ENCODE results near the gene FAM25G.

FAM25G gene

GRCh38 chr10:47447209-47447608, 44.3 kb downstream of the FAM25G start:
- no peaks in the 10 kb centered on the region for H3K36me3 ChIP-seq
- peaks cover 10% of the 10 kb centered on the region for H3K9me3 ChIP-seq (ENCODE audit: severe bottlenecking)
- no peak overlapping the region for H3K4me3 ChIP-seq (ENCODE audit: low read depth, low read length)
- DNase-seq: no peak
- TF ChIP-seq, protein P1, sequence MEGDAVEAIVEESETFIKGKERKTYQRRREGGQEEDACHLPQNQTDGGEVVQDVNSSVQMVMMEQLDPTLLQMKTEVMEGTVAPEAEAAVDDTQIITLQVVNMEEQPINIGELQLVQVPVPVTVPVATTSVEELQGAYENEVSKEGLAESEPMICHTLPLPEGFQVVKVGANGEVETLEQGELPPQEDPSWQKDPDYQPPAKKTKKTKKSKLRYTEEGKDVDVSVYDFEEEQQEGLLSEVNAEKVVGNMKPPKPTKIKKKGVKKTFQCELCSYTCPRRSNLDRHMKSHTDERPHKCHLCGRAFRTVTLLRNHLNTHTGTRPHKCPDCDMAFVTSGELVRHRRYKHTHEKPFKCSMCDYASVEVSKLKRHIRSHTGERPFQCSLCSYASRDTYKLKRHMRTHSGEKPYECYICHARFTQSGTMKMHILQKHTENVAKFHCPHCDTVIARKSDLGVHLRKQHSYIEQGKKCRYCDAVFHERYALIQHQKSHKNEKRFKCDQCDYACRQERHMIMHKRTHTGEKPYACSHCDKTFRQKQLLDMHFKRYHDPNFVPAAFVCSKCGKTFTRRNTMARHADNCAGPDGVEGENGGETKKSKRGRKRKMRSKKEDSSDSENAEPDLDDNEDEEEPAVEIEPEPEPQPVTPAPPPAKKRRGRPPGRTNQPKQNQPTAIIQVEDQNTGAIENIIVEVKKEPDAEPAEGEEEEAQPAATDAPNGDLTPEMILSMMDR (IDR thresholded peaks at IDR 0.05; ENCODE audit: low read depth, low read length): no peak
- H3K27me3 ChIP-seq (ENCODE audit: insufficient read depth, low read depth, severe bottlenecking): no peaks in the 10 kb centered on the region
- H3K27ac ChIP-seq: no peak overlapping the region

DNA sequence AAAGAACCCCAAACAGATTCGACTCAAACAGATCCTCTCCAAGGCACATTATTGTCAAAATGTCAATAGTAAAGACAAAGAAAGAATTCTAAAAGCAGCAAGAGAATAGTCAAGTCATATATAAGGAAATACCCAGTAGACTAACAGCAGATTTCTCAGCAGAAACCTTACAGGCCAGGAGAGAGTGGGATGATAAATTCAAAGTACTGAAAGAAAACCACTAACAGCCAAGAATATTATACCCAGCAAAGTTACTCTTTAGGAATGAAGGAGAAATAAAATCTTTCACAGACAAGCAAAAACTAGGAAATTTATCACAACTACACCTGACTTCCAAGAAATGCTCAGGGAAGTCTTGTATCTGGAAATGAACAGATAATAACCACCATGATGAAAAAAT, 45.8 kb downstream of the FAM25G start:
- no peaks in the 10 kb centered on the region for H3K27me3 ChIP-seq (ENCODE audit: insufficient read depth, low read depth, severe bottlenecking)
- no peak for DNase-seq
- no peaks in the 10 kb centered on the region for H3K36me3 ChIP-seq
- peaks cover 10% of the 10 kb centered on the region for H3K9me3 ChIP-seq (ENCODE audit: severe bottlenecking)
- no peak overlapping the region for H3K4me3 ChIP-seq (ENCODE audit: low read depth, low read length)
- TF ChIP-seq, protein P1 (IDR thresholded peaks at IDR 0.05; ENCODE audit: low read depth, low read length): no peak
- no peak overlapping the region for H3K27ac ChIP-seq

- Histone ChIP-seq H3K4me3 (ENCODE audit: low read depth, low read length) (no peak overlapping the region), H3K27me3 (ENCODE audit: insufficient read depth, low read depth, severe bottlenecking) (no peaks in the 10 kb centered on the region), H3K9me3 (ENCODE audit: severe bottlenecking) (peaks cover 10% of the 10 kb centered on the region), H3K27ac (no peak overlapping the region), H3K36me3 (no peaks in the 10 kb centered on the region)
- TF ChIP-seq, protein P1 (IDR thresholded peaks at IDR 0.05; ENCODE audit: low read depth, low read length): no peak
- DNase-seq: no peak
Observed at GRCh38 chr10:47444047-47444446, 47.5 kb downstream of the FAM25G start.

GRCh38 chr10:47443145-47443544, 48.4 kb downstream of the FAM25G start:
- Histone ChIP-seq H3K4me3 (ENCODE audit: low read depth, low read length) (no peak overlapping the region), H3K27me3 (ENCODE audit: insufficient read depth, low read depth, severe bottlenecking) (no peaks in the 10 kb centered on the region), H3K36me3 (no peaks in the 10 kb centered on the region), H3K27ac (no peak overlapping the region), H3K9me3 (ENCODE audit: severe bottlenecking) (peaks cover 10% of the 10 kb centered on the region)
- TF ChIP-seq, protein P1 (IDR thresholded peaks at IDR 0.05; ENCODE audit: low read depth, low read length): no peak
- DNase-seq: no peak

GRCh38 chr10:47442351-47442750, 49.1 kb downstream of the FAM25G start:
- Histone ChIP-seq H3K4me3 (ENCODE audit: low read depth, low read length) (no peak overlapping the region), H3K27ac (no peak overlapping the region), H3K36me3 (no peaks in the 10 kb centered on the region), H3K9me3 (ENCODE audit: severe bottlenecking) (peaks cover 10% of the 10 kb centered on the region), H3K27me3 (ENCODE audit: insufficient read depth, low read depth, severe bottlenecking) (no peaks in the 10 kb centered on the region)
- TF ChIP-seq, protein P1 (IDR thresholded peaks at IDR 0.05; ENCODE audit: low read depth, low read length): no peak
- no peak for DNase-seq

DNA sequence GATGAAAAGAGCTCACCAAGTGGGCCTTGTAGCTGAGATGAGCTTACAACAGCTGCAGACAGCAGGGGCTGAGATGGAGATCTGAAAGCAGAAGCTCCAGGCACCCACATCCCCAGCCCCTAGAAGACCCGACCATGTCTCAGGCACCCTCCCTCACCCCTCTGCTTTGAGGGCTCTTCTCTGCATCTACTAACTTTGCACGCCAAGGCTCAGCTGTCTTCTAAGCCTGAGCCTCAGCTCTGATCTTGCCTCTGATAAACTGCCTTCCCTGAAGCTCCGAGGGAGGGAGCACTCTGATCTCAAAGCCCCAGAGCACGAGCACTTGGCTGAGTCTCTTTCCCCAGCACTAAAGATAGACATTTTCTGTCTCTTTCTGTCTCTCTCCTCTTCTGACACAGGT, 49.6 kb downstream of the FAM25G start:
- TF ChIP-seq, protein P1 (IDR thresholded peaks at IDR 0.05; ENCODE audit: low read depth, low read length): no peak
- H3K27me3 ChIP-seq (ENCODE audit: insufficient read depth, low read depth, severe bottlenecking): no peaks in the 10 kb centered on the region
- H3K4me3 ChIP-seq (ENCODE audit: low read depth, low read length): no peak overlapping the region
- peaks cover 10% of the 10 kb centered on the region for H3K9me3 ChIP-seq (ENCODE audit: severe bottlenecking)
- H3K27ac ChIP-seq: no peak overlapping the region
- H3K36me3 ChIP-seq: no peaks in the 10 kb centered on the region
- no peak for DNase-seq

Data from WERI-Rb-1 (cell line).